K562 (cell line): Measurements from ENCODE around the gene EFNA1. TPM values are rescaled to one million over a fixed set of nuclear protein-coding genes. Genes with fewer than 3 reads are reported as not detected.

Experiments
- ATAC-seq: fragments of 200-7000 bp; cut with Tn5 transposase; 3 replicates; pipeline ENCODE4 v1.9.1; 2020; ENCODE audit warnings: moderate library complexity
- BruUV-seq: library from RNA; stranded (reverse); fragments of 400-500 nt; replicated peaks from 2 replicates; lab custom pipeline; 2021; lab: Mats Ljungman, UMichigan
- CTCF ChIA-PET: fragments of 300-600 bp; formaldehyde crosslinking; extraction: SDS; loops from one replicate; lab custom pipeline; 2021; ENCODE audit warnings: low intra/inter-chr PET ratio; lab: Yijun Ruan, JAX
- POLR2A ChIA-PET: fragments of 300-600, 350-650 bp; sonication (Branson Sonifier 250); formaldehyde crosslinking; extraction: SDS; loops from one replicate; lab custom pipeline; 2021; ENCODE audit warnings: antibody characterized with exemption, inconsistent platforms; lab: Yijun Ruan, JAX
- DNase-seq, 4 experiments: peaks; one replicate each; pipeline versions ENCODE4 v3.0.0 to v3.0.0-alpha.2; 2011 to 2018; ENCODE audit warnings: low spot score in 3 of 4, mixed read lengths in 3 of 4; ENCODE audit errors: extremely low read depth in 1 of 4
- FAIRE-seq: peaks from 2 replicates; lab custom pipeline; 2011; peaks lifted over from hg19 to GRCh38; lab: Jason Lieb, UNC
- H2AFZ ChIP-seq: 2 replicates; pipeline ENCODE4 v1.6.0; 2011; ENCODE audit warnings: low read depth, low read length, control low read depth, inconsistent platforms
- H3K27ac ChIP-seq: fragments of 200-600 bp; 3 replicates; pipeline ENCODE4 v1.8.0; 2011; ENCODE audit warnings: low read depth, mild to moderate bottlenecking, control low read depth, inconsistent platforms, low read length, moderate library complexity, mixed read lengths; ENCODE audit errors: extremely low read depth
- H3K27me3 ChIP-seq, 2 experiments: fragments of 300-600 bp in 1 of 2; 2 replicates in 1 of 2; 3 replicates in 1 of 2; pipeline versions ENCODE4 v1.6.0 to v1.8.0; 2011; ENCODE audit warnings: inconsistent platforms in 2 of 2, low read length in 2 of 2, mild to moderate bottlenecking in 1 of 2, mixed read lengths in 1 of 2, moderate library complexity in 1 of 2; ENCODE audit not compliant: control insufficient read depth in 2 of 2, insufficient read depth in 2 of 2
- H3K36me3 ChIP-seq: fragments of 300-600 bp; 3 replicates; pipeline ENCODE4 v1.8.0; 2011; ENCODE audit warnings: mild to moderate bottlenecking, low read length, inconsistent platforms; ENCODE audit not compliant: control insufficient read depth, insufficient read depth
- H3K4me1 ChIP-seq, 2 experiments: fragments of 200-600 bp in 1 of 2; replicated peaks in 1 of 2; 2 replicates in 1 of 2; 3 replicates in 1 of 2; pipeline versions ENCODE4 v1.5.1 to v1.8.0; 2011; ENCODE audit warnings: inconsistent platforms in 2 of 2, low read length in 2 of 2, mild to moderate bottlenecking in 1 of 2, mixed read lengths in 1 of 2, moderate library complexity in 1 of 2; ENCODE audit not compliant: control insufficient read depth in 2 of 2, insufficient read depth in 2 of 2
- H3K4me2 ChIP-seq: 2 replicates; pipeline ENCODE4 v1.6.1; 2011; ENCODE audit warnings: low read length, control low read depth, inconsistent platforms, mixed read lengths; ENCODE audit not compliant: insufficient read depth
- H3K4me3 ChIP-seq: fragments of 200-600 bp; sonication (generic), shearing (Covaris generic); 2 replicates; pipeline ENCODE4 v1.5.1; 2016; ENCODE audit warnings: control low read depth, inconsistent platforms
- H3K79me2 ChIP-seq: fragments of 200-600 bp; 3 replicates; pipeline ENCODE4 v1.8.0; 2011; ENCODE audit warnings: low read length, inconsistent platforms; ENCODE audit not compliant: control insufficient read depth, insufficient read depth
- H3K9ac ChIP-seq, 2 experiments: 2 replicates each; pipeline versions ENCODE4 v1.6.0 to v1.6.1; 2011; ENCODE audit warnings: low read depth in 2 of 2, low read length in 2 of 2, control low read depth in 1 of 2, inconsistent platforms in 1 of 2, mild to moderate bottlenecking in 1 of 2, mixed read lengths in 1 of 2; ENCODE audit not compliant: insufficient read depth in 1 of 2
- H3K9me1 ChIP-seq: one replicate; pipeline ENCODE4 v1.6.0; 2011; ENCODE audit warnings: inconsistent platforms, mild to moderate bottlenecking, low read length, moderate library complexity; ENCODE audit not compliant: control insufficient read depth, insufficient read depth
- H3K9me3 ChIP-seq: replicated peaks from 2 replicates; pipeline ENCODE4 v1.5.1; 2011; ENCODE audit warnings: low read depth, low read length, inconsistent platforms; ENCODE audit not compliant: control insufficient read depth, insufficient read depth
- H4K20me1 ChIP-seq: replicated peaks from 2 replicates; pipeline ENCODE4 v1.6.1; 2011; ENCODE audit warnings: low read length, inconsistent platforms, mixed read lengths; ENCODE audit not compliant: control insufficient read depth, insufficient read depth
- LEF1 ChIP-seq: fragments of 450-650 bp; IDR thresholded peaks from 2 replicates; pipeline ENCODE4 v1.6.1; 2016; ENCODE audit warnings: mild to moderate bottlenecking
- WGBS: fragments of 100-300 bp; shearing (Covaris generic); methylation state at CpG from one replicate; pipeline ENCODE4 v1.1.6; 2016; ENCODE audit warnings: low coverage, mixed read lengths; ENCODE audit not compliant: insufficient coverage; ENCODE audit errors: missing lambda C conversion rate; 5-methylcytosine and 5-hydroxymethylcytosine counted together
- in situ Hi-C: fragments of 300-500 bp; cut with MboI; formaldehyde crosslinking; loops from 4 replicates; pipeline ENCODE4 v1.15.0; 2018; ENCODE audit warnings: inconsistent platforms, mixed read lengths
- intact Hi-C: fragments of 100-400 bp; cut with micrococcal nuclease; formaldehyde crosslinking; loops from 2 replicates; pipeline ENCODE4 v1.14.2; 2022
- polyA plus RNA-seq, 8 experiments: library from polyadenylated mRNA; depleted of rRNA in 4 of 8; stranded (reverse) in 5 of 8; unstranded in 3 of 8; fragments of >200 nt; fragmentation: Nextera tagmentation in 2 of 8; fragmentation: Illumina TruSeq in 1 of 8; extraction: Ambion mirVana in 2 of 8; extraction: Trizol in 1 of 8; gene quantifications; 2 replicates each; pipeline versions ENCODE4 v1.2.1 to v1.2.3, GENCODE V29; 2011 to 2014; ENCODE audit warnings: inconsistent platforms in 1 of 8, missing spikeins in 1 of 8
- total RNA-seq, 7 experiments: library from RNA; depleted of rRNA in 6 of 7; stranded (reverse); fragments of >200 nt in 6 of 7; fragmentation: Illumina TruSeq in 2 of 7; extraction: Trizol in 2 of 7; gene quantifications; 2 replicates each; pipeline versions ENCODE4 v1.2.1 to v1.2.3, GENCODE V29; 2011 to 2021; ENCODE audit warnings: low replicate concordance in 1 of 7
- TF ChIP-seq, protein P1 (sequence below), 3 experiments: IDR thresholded peaks in 2 of 3; conservative IDR thresholded peaks in 1 of 3; 2 replicates each; pipeline ENCODE4 v1.5.1; 2011 to 2012; ENCODE audit warnings: low read length in 3 of 3, mild to moderate bottlenecking in 3 of 3, control low read depth in 2 of 3, improper control_type of control experiment in 1 of 3, inconsistent platforms in 1 of 3, low read depth in 1 of 3, mixed read lengths in 1 of 3, moderate library complexity in 1 of 3; ENCODE audit not compliant: insufficient read depth in 2 of 3

Gene EFNA1
- total and polyA plus RNA-seq, 9 of the 15 experiments (the other 6 are each of a cell fraction or from before 2014, with no cell fraction given): 2.1 to 9.3 (median 3.0) TPM

DNA sequence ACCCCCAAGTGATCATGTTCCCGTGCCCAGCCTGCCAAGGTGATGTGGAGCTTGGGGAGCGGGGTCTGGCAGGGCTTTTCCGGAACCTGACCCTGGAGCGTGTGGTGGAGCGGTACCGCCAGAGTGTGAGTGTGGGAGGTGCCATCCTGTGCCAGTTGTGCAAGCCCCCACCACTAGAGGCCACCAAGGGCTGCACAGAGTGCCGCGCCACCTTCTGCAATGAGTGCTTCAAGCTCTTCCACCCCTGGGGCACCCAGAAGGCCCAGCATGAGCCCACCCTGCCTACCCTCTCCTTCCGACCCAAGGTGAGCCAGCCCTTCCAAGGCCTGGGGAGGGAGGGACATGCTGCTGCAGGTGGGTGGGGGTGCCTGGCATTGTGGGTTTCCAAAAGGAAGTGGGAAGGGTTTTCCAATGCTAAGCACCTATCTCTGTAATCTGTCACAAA lies 48.3 kb downstream of the EFNA1 start:
- peaks cover 21 to 63% of the 10 kb centered on the region in 2 experiments; a peak in 4 of 5 replicates for H3K4me1 ChIP-seq
- H3K9me1 ChIP-seq: no peaks in the 10 kb centered on the region
- DNase-seq (no peak), FAIRE-seq (no peak), ATAC-seq (no peak)
- no peak overlapping the region for H3K4me2 ChIP-seq
- POLR2A ChIA-PET: interaction anchor here (0.6 to 1.2 kb wide), 4 partner anchors 8 to 87 kb away, joined by 3 to 4 read pairs (median 4); no protein-coding TSS in a partner anchor
- WGBS: 88% methylated on average over 9 of the region's 9 CpGs
- CTCF ChIA-PET: interaction anchor here (0.8 to 2.3 kb wide), 3 partner anchors 17 to 416 kb away, joined by 3 to 17 read pairs (median 4); no protein-coding TSS in a partner anchor
- no peaks in the 10 kb centered on the region for H4K20me1 ChIP-seq
- H3K9me3 ChIP-seq: no peaks in the 10 kb centered on the region
- no peak overlapping the region for H2AFZ ChIP-seq
- BruUV-seq: no TSS peak
- peak overlapping the region in 1 of 2 experiments; percentile 69; a peak in 2 of 4 replicates for H3K9ac ChIP-seq
- TF ChIP-seq, protein P1, sequence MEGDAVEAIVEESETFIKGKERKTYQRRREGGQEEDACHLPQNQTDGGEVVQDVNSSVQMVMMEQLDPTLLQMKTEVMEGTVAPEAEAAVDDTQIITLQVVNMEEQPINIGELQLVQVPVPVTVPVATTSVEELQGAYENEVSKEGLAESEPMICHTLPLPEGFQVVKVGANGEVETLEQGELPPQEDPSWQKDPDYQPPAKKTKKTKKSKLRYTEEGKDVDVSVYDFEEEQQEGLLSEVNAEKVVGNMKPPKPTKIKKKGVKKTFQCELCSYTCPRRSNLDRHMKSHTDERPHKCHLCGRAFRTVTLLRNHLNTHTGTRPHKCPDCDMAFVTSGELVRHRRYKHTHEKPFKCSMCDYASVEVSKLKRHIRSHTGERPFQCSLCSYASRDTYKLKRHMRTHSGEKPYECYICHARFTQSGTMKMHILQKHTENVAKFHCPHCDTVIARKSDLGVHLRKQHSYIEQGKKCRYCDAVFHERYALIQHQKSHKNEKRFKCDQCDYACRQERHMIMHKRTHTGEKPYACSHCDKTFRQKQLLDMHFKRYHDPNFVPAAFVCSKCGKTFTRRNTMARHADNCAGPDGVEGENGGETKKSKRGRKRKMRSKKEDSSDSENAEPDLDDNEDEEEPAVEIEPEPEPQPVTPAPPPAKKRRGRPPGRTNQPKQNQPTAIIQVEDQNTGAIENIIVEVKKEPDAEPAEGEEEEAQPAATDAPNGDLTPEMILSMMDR (IDR thresholded peaks at IDR 0.05 in 2 of 3, conservative IDR thresholded peaks at IDR 0.05 in 1 of 3; ENCODE audit: insufficient read depth in 2 of 3, low read depth in 1 of 3, low read length in 3 of 3): peak in 1 of 3 experiments; percentile 14; a peak in 1 of 6 replicates
- TF ChIP-seq LEF1: no peak
- H3K4me3 ChIP-seq: no peak overlapping the region
- intact Hi-C loops: loop anchor here (1.0 kb wide), 2 partner anchors 17 to 50 kb away; no protein-coding TSS in a partner anchor
- H3K36me3 ChIP-seq: peaks cover 13% of the 10 kb centered on the region; the same call in 2 of the 3 replicates
- H3K27ac ChIP-seq: no peak overlapping the region
- peaks cover 15% of the 10 kb centered on the region for H3K79me2 ChIP-seq
- H3K27me3 ChIP-seq: no peaks in the 10 kb centered on the region
- in situ Hi-C loops: no loop called here
